HG02840 (cell line): ENCODE measurements around the gene MROH2A.

Experiments
- ATAC-seq: cut with Tn5 transposase; IDR thresholded peaks from one replicate; pipeline ENCODE4 v1.9.1; 2021; ENCODE audit warnings: mild to moderate bottlenecking, moderate library complexity, moderate number of reproducible peaks; ENCODE audit not compliant: unreplicated experiment, low FRiP score

Gene MROH2A

DNA sequence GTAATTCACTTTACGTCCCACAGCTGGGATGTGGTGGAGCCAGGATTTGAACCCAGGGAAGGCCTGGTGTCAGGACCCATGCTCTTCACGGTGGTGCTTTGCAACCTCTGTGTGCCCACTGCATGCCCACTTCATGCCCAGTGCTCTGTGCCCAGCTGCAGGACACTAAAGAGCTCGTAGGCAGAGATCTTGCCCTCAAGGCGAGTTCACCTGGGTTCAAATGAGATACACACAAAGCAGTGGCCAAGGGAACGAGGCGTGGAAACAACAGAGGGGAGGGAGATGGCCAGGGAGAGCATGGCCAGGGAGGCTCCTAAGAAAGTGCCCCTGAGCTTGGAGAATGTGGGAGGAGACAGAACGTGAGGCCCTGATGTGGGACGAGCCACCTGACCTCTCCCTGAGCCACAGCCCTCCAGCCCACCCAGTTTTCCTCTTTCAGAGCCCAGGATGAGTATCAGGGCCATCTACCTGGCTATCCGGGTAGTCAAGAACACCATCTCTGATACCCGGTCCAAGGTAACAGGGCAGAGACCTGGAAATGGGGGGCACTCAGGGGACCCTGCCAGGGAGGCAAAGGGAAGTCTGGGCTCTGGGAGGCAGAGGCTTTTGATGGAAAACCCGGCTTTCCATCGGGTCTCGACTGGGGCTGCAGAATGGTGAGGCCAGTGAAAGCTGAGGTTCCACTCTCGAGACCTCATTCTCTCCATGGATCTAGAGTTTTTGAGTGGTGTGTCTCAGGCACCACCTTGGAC is 20.4 kb downstream of the MROH2A start:
- no peak for ATAC-seq

DNA sequence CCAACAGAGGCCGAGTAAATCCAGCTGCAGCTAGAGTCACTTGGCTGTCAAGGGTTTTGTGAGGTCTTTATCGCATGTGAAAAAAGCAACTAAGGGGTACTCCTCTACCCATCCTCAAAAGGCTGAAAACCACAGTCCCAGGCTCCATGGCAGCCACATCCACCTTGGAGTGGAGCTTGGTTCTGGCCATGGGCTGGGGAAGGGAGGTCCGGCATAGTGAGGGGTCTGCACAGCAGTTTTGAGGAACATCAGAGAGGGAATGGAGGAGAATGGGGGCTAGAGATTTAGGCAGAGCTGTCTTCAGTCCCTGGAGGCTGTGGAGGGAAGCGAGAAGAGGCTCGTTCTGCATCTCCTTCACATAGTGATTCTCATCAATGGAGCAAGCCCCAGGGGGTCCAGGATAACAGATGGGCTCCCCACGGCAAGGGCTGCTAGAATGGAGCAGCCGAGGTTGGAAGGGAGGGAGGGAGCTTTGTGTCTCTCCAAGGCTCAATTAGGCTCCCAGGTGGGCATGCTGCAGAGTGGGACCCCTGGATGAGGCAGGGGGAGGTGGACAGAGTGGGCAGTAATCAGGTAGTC is 21.0 kb downstream of the MROH2A start:
- no peak for ATAC-seq

DNA sequence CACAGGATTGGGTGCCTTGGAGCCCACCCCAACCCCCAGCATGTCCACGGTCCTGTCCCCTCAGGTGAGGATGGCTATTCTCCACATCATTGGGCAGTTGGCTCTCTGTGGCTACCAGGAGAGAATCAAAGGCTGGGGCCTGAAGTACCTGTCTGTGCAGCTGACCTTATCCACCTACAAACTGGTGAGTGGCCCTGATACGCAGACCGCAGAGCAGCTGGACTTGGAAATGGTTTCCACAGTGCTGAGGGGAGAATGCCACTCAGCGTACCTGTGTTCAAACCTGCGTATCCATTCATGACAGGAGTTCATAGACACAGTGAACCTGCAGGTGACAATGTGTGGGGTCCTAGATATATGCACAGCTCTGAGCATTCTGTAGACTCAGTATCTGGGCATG is 21.6 kb downstream of the MROH2A start:
- no peak for ATAC-seq

DNA sequence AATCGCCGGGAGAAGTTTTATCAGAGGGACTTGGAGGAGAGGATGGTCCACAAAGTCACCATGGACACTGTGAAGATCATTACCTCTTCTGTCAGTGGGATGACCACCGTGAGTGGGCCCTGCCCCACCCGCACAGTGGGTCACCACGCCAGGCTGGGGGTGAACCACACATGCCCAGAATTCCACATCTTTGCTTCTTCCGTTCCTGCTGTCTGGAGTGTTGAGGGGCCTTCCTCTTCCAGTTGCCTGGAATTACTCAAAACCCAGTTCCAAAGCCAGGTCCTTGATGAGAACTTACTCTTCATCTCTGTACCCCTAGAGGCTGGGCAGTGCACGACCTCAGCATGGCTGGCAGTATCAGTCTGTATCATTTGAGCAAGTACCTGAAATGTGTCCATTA is 22.1 kb downstream of the MROH2A start:
- ATAC-seq, result no peak

DNA sequence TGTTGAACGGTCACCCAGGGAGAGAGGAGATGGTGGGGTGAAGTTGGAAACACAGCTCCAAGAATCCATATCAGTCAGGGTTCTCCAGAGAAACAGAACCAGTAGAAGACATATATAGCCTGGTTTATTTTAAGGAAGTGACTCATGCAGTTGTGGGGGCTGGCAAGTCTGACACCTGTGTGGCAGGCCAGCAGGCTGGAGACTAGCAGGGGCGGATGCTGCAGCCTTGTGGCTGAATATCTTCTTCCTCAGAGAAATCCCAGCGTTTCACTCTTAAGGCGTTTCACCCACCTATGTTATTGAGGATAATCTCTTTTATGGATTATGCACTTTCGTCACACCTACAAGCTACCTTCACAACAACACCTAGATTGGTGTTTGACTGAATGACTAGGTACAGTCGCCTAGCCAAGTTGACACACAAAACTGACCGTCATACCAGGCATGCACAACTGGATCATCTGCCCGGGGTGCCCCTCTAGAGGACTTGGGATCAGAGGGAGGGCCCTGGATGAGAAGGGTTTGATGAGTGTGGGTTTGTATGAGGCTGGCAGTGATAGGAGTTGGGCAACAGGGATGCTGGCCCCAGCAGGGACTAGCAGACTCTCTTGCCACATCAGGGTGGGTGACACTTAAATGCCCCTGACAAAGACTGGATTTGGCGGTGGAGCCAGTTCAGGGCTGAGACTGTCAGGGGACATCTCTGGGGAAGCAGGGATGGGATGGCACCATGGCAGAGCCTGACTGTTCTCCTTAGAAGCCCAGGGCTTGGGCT is 23.4 kb downstream of the MROH2A start:
- no peak for ATAC-seq

DNA sequence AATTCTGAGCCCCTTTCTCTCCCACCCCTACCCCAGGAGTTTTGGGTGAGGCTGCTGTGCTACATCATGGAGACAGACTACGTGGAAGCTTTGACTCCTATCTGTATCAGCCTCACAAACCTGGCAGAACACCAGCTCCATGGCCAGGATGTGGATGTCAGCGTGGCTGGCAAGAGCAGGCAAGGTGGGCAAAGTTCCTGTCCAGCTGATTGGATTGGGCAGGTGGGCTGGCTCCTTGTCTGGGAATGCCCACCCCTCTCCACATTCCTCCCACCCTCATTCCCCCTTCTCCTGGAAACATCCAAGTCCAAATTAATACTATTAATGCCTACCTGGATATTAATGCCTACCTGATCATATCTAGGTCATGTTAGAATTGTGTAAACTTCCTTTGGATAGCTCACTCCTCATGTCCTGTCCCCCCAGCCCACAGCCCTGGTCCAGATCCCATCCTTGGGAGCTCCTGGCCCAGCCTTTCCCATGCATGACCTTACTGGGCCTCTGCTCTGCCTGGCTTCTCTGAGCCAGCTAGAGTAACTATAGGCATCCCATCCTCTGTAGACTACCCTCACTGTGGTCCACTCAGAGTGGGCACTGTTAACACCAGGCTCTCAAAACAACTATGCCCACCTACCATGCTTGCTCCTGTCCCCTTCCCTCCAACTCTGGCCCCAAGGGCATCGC is 24.1 kb downstream of the MROH2A start:
- no peak for ATAC-seq

DNA sequence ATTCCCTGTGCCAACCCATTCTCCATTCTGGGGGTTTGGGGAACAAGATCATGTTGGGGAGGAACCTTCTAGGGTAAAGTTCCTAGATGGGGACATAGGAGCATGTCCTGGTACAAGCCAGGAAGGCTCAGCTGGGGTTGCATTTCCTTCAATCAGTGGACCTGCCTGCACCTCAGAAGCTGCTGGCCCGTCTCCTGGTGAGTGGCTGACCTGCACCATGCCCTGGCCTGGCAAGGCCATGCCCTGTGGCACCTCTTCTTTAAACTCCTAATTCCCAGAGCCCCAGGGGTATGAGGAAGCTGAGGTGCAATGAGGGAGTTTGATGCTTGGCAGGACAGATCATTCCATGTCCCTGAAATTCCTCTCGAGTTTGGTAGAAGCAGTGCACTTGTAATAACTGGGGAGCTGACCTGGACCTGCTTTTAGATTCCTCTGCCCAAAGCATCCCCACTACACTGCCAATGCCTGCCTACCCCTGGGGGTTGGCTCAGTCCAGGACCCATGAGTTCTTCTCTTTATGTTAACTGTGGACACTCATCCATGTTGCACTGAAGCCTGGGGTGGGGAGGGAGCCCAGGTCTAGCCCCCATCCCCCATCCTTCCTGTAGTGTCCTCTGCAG is 25.3 kb downstream of the MROH2A start:
- no peak for ATAC-seq

DNA sequence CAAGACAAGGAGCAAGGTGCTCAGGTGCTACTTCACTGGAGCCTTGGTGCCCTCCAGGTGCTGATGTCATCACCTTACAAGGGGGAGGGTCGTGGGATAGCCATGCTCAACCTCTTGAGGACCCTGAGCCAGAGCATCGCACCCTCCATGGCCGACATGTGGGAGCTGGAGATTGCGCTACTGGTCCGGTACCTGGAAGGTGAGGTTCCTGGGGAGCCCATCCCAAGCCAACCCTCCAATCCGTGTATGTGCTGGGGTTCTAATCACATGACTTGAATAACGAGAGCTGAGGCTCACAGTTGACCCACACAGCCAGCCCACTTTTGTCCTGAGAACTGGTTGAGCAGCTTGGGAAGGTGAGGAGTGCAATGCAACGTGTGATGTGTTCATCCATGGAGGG is 25.9 kb downstream of the MROH2A start:
- ATAC-seq, result no peak

DNA sequence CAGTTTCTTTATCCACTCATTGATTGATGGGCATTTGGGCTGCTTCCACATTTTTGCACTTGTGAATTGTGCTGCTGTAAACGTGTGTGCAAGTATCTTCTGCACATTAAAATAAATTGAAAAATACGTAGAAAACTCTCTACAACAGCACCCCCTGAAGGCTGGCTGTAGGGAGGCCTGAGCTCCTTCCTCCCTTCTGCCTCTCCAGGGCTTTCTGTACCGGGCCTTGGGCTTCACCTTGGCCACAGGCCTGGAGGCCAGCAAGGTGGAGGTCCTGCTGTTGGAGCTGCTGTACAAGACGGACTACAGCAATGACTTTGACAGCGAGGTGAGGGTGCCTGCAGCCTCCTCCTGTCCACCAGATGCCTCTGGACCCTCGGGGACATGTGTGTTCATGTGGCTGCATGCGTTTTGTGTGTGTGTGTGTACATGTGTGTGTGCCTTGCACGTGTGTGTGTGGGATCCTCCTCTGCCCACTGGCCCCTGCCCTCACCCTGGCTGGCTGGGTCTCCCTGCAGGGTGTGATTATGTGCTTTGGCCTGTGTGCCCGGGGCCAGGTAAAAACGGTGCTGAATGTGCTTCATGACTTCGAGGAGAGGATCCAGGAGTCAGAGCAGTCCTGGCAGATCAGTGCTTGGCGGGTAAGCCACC is 29.2 kb downstream of the MROH2A start:
- ATAC-seq, result no peak

DNA sequence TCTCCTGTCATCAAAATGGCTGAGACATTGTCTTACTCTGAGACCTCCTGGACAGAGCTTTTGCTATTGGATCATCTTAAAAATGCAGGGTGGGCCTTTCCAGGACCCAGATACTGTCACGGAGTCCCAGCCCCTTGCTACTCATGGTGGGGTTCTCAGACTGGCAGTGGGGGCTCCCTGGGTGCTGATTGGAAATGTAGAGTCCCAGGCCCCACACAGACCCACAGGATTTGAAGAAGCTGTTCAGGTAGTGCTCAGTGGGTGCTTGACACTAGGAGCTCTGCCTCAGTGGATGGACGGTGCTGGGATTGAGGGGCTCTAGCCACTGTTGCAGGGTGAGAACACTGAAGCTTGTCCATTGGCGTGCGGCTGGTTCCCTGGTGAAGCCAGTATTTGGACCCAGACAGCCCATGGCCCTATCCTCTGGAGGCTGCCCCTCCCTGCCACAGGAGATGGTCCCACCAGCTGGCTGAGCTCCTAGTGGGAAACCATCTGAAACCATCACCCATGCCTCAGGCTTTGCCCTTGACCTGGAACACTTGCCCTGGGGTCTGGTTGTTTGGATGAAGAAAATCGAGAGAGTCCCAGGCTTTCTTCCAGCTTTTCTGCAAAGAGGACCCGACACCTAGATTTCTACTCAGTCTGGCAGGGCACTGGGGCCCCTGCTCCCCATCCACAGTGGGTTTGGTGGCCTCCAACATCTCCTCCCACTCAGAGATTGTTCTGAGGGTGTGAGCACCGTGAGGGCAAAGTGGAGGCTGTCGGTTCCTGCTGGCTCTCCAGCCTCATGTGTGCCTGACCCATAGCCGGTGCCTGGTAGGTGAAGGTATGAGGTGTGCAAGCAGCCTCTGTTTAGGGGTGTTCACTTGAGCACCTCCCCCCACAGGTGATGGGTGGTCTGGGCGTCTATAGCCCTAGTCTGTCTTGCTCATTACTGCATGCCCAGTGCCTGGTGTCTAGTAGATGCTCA is 30.1 kb downstream of the MROH2A start:
- no peak for ATAC-seq

DNA sequence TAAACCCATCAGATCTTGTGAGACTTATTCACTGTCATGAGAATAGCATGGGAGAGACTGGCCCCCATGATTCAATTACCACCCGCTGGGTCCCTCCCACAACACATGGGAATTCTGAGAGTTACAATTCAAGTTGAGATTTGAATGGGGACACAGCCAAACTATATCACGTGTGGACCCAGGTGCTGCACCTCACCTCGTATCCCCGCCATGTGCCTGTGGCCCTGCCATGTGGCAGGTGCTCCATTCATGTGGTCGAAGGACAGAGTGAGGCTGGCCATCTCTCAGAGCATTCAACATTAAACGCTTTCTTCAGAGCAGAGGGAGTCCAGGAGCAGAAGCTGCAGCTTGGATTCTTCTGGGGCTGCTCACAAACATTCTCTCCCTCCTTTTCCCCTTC is 32.3 kb downstream of the MROH2A start:
- ATAC-seq, result no peak

DNA sequence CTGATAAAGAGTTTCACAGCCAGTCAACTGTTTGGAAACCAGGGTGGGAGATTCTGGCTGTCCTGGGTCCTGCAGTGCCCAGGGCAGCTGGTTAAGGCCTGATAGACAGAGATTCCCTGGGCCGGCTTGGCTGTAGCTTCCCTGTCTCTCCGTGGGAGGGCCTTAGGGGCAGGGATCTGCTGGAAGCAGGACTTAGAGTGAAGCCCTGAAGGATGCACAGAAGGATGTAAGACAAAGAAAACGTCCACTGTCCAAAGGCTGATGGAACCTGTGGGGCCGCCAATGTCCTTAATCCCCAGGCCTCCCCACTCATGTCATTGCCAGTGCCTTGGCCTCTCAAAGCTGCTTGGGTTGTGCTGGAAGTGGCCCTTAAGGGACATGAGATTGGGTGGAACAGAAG is 33.0 kb downstream of the MROH2A start:
- no peak for ATAC-seq

DNA sequence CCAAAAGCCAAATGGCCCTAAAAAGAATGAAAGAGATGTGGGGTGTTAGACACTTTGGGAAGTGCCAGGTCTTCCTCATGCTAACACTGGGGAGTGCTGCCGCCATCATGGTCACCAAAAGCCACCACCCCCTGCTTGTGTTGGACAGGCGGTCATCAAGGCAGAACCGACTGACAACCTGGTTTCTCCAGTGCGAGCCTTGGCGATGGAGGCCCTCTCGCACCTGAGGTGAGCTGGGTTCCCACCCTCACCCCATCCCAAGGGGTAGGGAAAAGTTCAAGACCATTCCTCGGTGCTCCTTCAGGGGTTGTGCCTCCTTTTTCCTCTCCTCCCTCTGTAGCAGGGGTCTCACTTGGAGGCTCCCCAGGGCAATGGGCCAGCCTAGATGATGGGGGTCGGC is 33.6 kb downstream of the MROH2A start:
- no peak for ATAC-seq

DNA sequence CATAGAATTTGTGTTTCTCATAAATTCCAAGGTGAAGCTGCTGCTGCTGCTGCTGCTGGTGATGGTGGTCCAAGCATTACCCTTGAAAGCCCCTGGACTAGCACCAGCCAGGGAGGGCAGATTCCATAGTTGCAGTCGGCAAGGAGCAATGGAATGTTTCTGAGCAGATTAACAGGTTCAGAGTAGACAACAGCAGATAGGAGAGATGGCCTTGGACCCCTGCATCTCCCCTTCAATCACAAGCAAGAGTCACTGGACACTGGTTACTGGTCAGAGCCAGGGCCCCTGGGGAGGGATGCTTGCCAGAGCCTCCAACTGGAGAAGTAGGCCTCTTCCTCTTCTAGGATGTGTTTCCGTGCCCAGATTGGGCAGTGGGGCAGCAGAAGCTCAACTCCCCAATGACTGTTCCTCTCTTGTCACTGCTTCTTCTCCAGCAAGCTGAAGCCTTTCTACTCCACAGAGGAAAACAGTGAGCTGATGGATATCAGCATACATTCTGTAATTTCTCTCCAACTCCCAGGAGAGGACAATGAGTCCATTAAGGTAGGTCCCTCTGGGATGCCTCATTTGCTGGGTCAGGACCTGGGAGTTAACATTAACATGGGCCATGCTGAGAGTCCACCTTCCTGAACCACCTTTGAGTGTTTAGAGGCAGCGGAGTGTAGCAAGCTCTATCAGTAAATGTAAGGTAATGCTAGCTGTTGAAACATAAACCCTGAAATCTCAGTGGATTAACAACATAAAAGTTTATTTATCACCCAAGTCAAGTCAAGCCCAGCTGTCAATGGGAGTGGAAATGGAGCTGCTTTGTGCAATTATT is 35.3 kb downstream of the MROH2A start:
- no peak for ATAC-seq

DNA sequence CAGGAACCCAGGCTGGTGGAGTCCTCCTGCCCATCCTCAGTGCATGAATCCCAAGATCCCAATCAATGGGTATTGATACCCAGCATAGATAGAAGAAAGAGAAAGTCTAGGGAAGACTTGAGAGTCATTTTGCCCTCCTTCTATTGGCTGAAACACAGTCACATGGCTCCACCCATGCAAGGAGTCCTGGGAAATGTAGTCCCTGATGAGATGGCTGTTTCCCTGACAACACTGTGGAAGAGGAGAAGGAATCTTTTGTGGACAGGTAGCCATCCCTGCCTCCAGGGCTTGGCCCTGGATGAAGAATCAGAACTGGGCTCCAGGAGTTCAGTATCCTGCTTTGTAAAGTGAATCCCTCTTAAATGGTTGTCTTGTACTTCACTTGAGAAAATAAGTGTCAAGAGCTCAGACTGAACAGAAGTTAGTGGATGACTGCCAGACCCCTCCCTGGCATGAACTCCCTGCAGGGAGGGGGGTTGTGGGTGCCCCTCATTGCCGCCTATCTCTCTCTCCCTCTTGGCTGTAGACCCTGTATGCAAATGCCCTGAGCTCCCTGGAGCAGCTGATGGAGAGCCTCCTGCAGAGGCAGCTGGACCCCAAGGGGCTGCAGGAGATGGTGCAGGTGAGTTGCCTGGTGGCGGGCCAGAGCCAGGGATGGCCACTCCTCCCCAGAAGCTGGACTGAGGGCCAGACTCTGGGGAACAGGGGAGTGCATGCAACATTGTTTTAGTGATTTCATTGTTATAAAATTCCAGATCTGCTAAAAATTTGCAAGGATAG is 36.1 kb downstream of the MROH2A start:
- ATAC-seq, result no peak

DNA sequence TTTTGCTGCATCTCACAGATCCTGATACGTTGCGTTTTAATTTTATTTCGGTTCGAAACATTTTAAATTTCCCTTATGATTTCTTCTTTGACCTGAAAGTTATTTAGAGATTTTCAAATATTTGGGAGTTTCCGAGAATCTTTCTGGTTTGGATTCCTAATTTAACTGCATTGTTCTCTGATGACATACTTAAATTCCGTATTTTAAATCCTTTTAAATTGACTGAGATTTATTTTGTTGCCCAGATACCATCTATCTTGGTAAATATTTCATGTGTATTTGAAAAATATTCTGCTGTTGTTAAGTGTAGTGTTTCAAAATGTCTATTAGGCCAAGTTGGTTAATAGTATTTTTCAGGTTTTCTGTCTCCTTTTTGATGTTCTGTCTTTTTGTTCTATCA is 37.7 kb downstream of the MROH2A start:
- no peak for ATAC-seq

DNA sequence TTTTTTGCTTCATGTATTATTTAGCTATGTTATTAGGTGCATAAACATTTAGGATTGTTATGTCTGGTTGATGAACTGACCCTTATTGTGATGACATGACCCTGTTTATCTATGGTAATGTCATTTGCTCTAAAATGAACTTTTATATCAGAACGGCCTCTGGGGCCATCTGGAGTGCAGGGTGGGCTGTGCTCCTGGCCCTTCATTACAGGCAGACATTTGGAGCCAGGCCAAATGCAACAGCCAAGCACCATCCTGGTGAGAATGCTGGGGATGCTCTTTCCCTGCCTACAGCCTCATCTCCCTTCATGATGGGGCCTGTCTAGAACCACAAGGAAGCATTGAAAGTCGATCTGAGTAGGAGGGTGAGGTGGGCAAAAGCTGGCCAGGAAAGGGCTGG is 38.2 kb downstream of the MROH2A start:
- no peak for ATAC-seq

DNA sequence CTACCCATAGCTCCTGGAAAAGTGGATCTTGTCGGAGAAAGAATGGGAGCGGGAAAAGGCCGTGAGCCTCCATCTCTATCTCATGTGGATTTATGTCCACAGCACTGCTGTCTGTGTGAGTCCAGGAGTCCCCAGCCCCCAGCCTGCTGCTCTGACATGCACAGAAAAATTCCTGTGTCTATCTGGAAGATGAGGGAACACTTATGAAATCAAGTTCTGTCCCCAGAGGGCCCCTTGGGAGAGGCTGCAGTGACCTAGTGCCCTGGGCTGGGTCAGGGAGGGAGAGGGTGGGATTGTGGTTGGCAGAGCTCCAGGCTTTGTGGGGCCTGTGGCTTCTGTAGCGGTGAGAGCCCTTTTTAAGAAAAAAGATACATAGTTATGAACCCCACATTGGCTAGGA is 38.6 kb downstream of the MROH2A start:
- no peak for ATAC-seq
